BJ (cell line): ENCODE results near the gene TSR1. TPM values are rescaled to one million over a fixed set of nuclear protein-coding genes. Genes with fewer than 3 reads are reported as not detected.
A peak's percentile ranks its signal among the peaks of the same experiment; 100 is the strongest.

ENCODE experiments used
- CTCF ChIA-PET: fragments of 350-600 bp; formaldehyde crosslinking; extraction: SDS; loops from one replicate; lab custom pipeline; 2021; ENCODE audit warnings: antibody characterized with exemption, inconsistent platforms; lab: Yijun Ruan, JAX
- POLR2A ChIA-PET: fragments of 300-600 bp; sonication (Branson Sonifier 250); formaldehyde crosslinking; extraction: SDS; loops from one replicate; lab custom pipeline; 2021; ENCODE audit warnings: antibody characterized with exemption; lab: Charles Lee
- DNase-seq: peaks from one replicate; pipeline ENCODE4 v3.0.0-alpha.2; 2011; ENCODE audit warnings: low read depth
- H3K27me3 ChIP-seq: 2 replicates; pipeline ENCODE4 v1.6.0; 2011; ENCODE audit warnings: low read length; ENCODE audit not compliant: control insufficient read depth, insufficient read depth
- H3K36me3 ChIP-seq: 2 replicates; pipeline ENCODE4 v1.5.1; 2011; ENCODE audit warnings: low read length; ENCODE audit not compliant: control insufficient read depth, insufficient read depth
- H3K4me3 ChIP-seq: 2 replicates; pipeline ENCODE4 v1.5.1; 2011; ENCODE audit warnings: low read depth, mild to moderate bottlenecking, control low read depth, low read length
- CTCF ChIP-seq: IDR thresholded peaks from 2 replicates; pipeline ENCODE4 v1.5.1; 2011; ENCODE audit warnings: low read depth, mild to moderate bottlenecking, control low read depth, inconsistent platforms, low read length, moderate library complexity; ENCODE audit not compliant: insufficient read depth
- polyA plus RNA-seq: library from polyadenylated mRNA; depleted of rRNA; stranded (reverse); fragments of >200 nt; gene quantifications from 2 replicates; pipeline ENCODE4 v1.2.3, GENCODE V29; 2011

Gene TSR1
- polyA plus RNA-seq, 1 experiment: 8.9 TPM

DNA sequence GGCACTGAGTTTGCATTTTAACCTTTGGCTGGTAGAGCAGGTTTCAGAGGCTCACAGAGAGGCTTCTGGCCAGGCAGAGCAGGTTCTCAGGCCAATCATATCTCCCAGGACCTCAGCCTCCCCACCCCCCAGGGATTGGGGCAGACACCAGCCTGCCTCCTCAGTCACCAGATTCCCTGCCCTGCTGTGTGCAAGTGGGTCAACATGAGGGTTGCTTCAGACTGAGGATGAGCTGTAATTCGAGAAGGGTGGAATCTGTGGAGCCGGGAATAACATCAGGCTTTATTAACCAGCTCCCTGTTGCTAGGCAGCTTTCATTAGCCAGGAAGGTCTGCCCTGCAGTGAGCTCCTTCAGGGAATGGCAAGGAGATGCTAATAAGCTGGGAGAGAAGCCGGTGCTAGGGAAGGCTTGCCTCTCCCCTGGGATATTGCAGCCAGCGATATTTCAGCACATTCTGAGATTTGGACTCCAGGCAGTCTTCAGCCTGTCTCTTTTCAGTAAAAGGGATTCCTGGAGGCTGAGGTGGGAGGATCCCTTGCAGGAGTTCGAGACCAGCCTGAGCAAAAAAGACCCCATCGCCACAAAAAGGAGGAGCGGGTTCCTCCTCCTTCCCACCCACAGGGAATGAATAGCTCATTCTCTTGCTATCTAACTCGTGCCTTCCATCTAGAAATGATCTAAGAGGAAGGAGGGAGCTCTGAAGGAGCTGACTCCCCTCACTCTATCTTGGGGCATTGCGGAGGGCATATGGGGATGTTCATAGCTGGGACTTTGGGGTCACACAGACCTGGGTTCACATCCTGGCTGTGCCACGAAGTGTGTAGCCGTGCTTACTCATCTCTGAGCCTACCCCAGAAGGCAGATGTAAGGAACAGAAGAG lies 11.8 kb upstream of the TSR1 start:
- no peak overlapping the region for H3K4me3 ChIP-seq
- H3K27me3 ChIP-seq: no peaks in the 10 kb centered on the region
- ChIA-PET CTCF (interaction anchor here (0.6 to 1.9 kb wide), 4 partner anchors 34 to 295 kb away, joined by 3 to 5 read pairs (median 3); no protein-coding TSS in a partner anchor), POLR2A (interaction anchor here (1.0 kb wide), 1 partner anchor 10 kb away, joined by 4 read pairs; no protein-coding TSS in a partner anchor)
- TF ChIP-seq CTCF: no peak
- peak; percentile 74 for DNase-seq
- peaks cover 6% of the 10 kb centered on the region; the same call in 1 of the 2 replicates for H3K36me3 ChIP-seq

GRCh38 chr17:2346475-2346874 lies 10.2 kb upstream of the TSR1 start:
- Histone ChIP-seq H3K36me3 (peaks cover 4% of the 10 kb centered on the region; the same call in 1 of the 2 replicates), H3K27me3 (no peaks in the 10 kb centered on the region), H3K4me3 (no peak overlapping the region)
- ChIA-PET CTCF (interaction anchor here (0.9 to 1.3 kb wide), 3 partner anchors 9 to 44 kb away, joined by 3 read pairs; partner anchors contain the start of gene TSR1), POLR2A (no interaction called here)
- DNase-seq: no peak
- no peak for TF ChIP-seq CTCF

DNA sequence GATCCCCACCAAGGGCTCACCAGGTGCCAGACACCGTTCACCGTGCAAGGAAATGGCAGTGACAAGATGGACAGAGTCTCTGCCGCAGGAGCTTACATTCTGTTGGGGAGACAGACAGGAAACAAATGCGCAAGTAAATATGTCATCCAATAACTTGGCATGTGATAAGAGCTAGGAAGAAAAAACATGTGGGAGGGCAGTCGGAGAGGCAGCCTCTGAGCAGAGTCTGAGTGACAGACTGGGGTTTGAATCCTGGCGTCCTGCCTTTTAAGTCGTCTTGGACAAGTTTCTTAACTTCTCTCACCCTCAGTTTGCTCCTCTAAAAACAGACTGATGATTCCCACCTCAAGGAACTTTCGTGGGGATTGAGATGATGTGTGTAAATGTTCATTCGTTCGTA lies 8.3 kb upstream of the TSR1 start:
- TF ChIP-seq CTCF: no peak
- Histone ChIP-seq H3K27me3 (no peaks in the 10 kb centered on the region), H3K36me3 (peaks cover 4% of the 10 kb centered on the region; the same call in 1 of the 2 replicates), H3K4me3 (no peak overlapping the region)
- CTCF ChIA-PET: no interaction called here
- POLR2A ChIA-PET: no interaction called here
- DNase-seq: no peak

DNA sequence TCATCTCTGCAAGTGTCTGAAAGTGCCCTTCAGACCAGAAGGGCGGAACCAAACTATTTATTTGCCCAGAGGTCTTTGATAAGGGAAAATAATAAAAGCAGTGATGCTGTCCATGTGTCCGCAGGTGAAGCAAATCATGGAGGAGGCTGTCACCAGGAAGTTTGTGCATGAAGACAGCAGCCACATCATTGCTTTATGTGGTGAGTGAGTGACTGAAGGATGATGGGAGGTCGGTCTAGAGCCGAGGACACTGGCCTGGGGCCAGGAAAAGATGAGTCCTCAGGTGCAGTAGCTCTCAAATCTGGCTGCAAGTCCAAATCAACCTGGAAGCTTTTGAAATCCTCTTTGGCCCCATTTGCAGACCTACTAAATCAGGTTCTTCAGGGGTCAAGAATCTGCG lies 7.2 kb upstream of the TSR1 start:
- CTCF ChIA-PET: no interaction called here
- TF ChIP-seq CTCF: no peak
- H3K4me3 ChIP-seq: no peak overlapping the region
- POLR2A ChIA-PET: no interaction called here
- no peak for DNase-seq
- peaks cover 4% of the 10 kb centered on the region; the same call in 1 of the 2 replicates for H3K36me3 ChIP-seq
- no peaks in the 10 kb centered on the region for H3K27me3 ChIP-seq

GRCh38 chr17:2338315-2338657 lies 2.0 kb upstream of the TSR1 start:
- Histone ChIP-seq H3K36me3 (peaks cover 1% of the 10 kb centered on the region; the same call in 1 of the 2 replicates), H3K4me3 (peak overlapping the region; percentile 69), H3K27me3 (no peaks in the 10 kb centered on the region)
- ChIA-PET POLR2A (interaction anchor here (0.6 to 0.7 kb wide), 2 partner anchors 10 to 255 kb away, joined by 4 to 8 read pairs; partner anchors contain the start of gene PAFAH1B1), CTCF (interaction anchor here (0.9 to 3.1 kb wide), 2 partner anchors 8 to 15 kb away, joined by 3 to 22 read pairs; no protein-coding TSS in a partner anchor)
- no peak for DNase-seq
- TF ChIP-seq CTCF: no peak
